ENCODE data around the gene GRIN2C. TPM values are rescaled to one million over a fixed set of nuclear protein-coding genes. Genes with fewer than 3 reads are reported as not detected.

The GRIN2C gene
- total RNA-seq, 1 donor from 2014 or later = not detected

- H3K9me3 Mint-ChIP-seq = no peaks in the 10 kb centered on the region
- H3K27me3 ChIP-seq = no peaks in the 10 kb centered on the region
- no peak overlapping the region for H3K27ac Mint-ChIP-seq
- no peak overlapping the region for H3K27ac ChIP-seq
- no peaks in the 10 kb centered on the region for H3K36me3 ChIP-seq
- H3K4me1 Mint-ChIP-seq = peaks cover 3% of the 10 kb centered on the region
- no peaks in the 10 kb centered on the region for H3K79me2 ChIP-seq (ENCODE audit: low read depth)
- no peak overlapping the region for H3K4me3 Mint-ChIP-seq
- no peaks in the 10 kb centered on the region for H3K4me1 ChIP-seq
- no peaks in the 10 kb centered on the region for H3K9me3 ChIP-seq (ENCODE audit: low read depth)
- H4K20me1 ChIP-seq (ENCODE audit: low read depth) = peaks cover 13% of the 10 kb centered on the region
- H2AFZ ChIP-seq (replicated peaks) = no peak overlapping the region
- H3K27me3 Mint-ChIP-seq (ENCODE audit: insufficient read depth, low read depth) = peaks cover 2% of the 10 kb centered on the region
- no peak overlapping the region for H3K9ac ChIP-seq
- DNase-seq (ENCODE audit: low spot score) = no peak
- no peak overlapping the region for H3K4me2 ChIP-seq
- TF ChIP-seq EZH2phosphoT487 (IDR thresholded peaks at IDR 0.05) = no peak
- TF ChIP-seq EZH2 (IDR thresholded peaks at IDR 0.05) = no peak
- TF ChIP-seq CTCF (IDR thresholded peaks at IDR 0.05) = no peak
- H3F3A ChIP-seq (ENCODE audit: low read depth) = peaks cover 2% of the 10 kb centered on the region
- no peak overlapping the region for H3K4me3 ChIP-seq
- H3K36me3 Mint-ChIP-seq = peaks cover 3% of the 10 kb centered on the region
Observed at GRCh38 chr17:74792586-74793105, 67.0 kb downstream of the GRIN2C start.

Other genes starting within 250 kb of the GRIN2C start
- gene CD300E, start 236.1 kb downstream of the GRIN2C start, total RNA-seq (ENCODE audit: low replicate concordance) = not detected in 2 replicates
- not detected in 2 replicates for gene CD300LF, start 147.0 kb downstream of the GRIN2C start, total RNA-seq (ENCODE audit: low replicate concordance)
- gene RAB37, start 122.6 kb downstream of the GRIN2C start, total RNA-seq (ENCODE audit: low replicate concordance) = 1.5 and 4.3 TPM in 2 replicates
- gene NHERF1, start 111.3 kb downstream of the GRIN2C start, total RNA-seq (ENCODE audit: low replicate concordance) = 27.1 and 63.8 TPM in 2 replicates
- 68.9 and 75.3 TPM in 2 replicates for gene NAT9, start 83.5 kb downstream of the GRIN2C start, total RNA-seq (ENCODE audit: low replicate concordance)
- 7.4 and 25.3 TPM in 2 replicates for gene FDXR, start 13.1 kb upstream of the GRIN2C start, total RNA-seq (ENCODE audit: low replicate concordance)
- gene FADS6, start 33.7 kb upstream of the GRIN2C start, total RNA-seq (ENCODE audit: low replicate concordance) = 0.36 TPM in 1 of 2 replicates, not detected in the other
- 0.25 TPM in 1 of 2 replicates, not detected in the other for gene USH1G, start 63.4 kb upstream of the GRIN2C start, total RNA-seq (ENCODE audit: low replicate concordance)
- not detected in 2 replicates for gene OTOP2, start 64.4 kb upstream of the GRIN2C start, total RNA-seq (ENCODE audit: low replicate concordance)
- gene OTOP3, start 76.0 kb upstream of the GRIN2C start, total RNA-seq (ENCODE audit: low replicate concordance) = not detected in 2 replicates
- gene HID1, start 112.9 kb upstream of the GRIN2C start, total RNA-seq (ENCODE audit: low replicate concordance) = 3.5 and 5.0 TPM in 2 replicates
- 4.0 and 15.8 TPM in 2 replicates for gene CDR2L, start 127.7 kb upstream of the GRIN2C start, total RNA-seq (ENCODE audit: low replicate concordance)
- 50.8 and 52.8 TPM in 2 replicates for gene MRPL58, start 152.8 kb upstream of the GRIN2C start, total RNA-seq (ENCODE audit: low replicate concordance)
- 209 and 268 TPM in 2 replicates for gene ATP5PD, start 187.1 kb upstream of the GRIN2C start, total RNA-seq (ENCODE audit: low replicate concordance)
- gene KCTD2, start 187.3 kb upstream of the GRIN2C start, total RNA-seq (ENCODE audit: low replicate concordance) = 28.9 and 32.9 TPM in 2 replicates
- 3.4 and 19.9 TPM in 2 replicates for gene SLC16A5, start 228.1 kb upstream of the GRIN2C start, total RNA-seq (ENCODE audit: low replicate concordance)